GM12872 (cell line): Measurements from ENCODE around the gene MED7.
A peak's percentile ranks its signal among the peaks of the same experiment; 100 is the strongest.

Experiments
- CTCF ChIP-seq: IDR thresholded peaks from 3 replicates; pipeline ENCODE4 v1.5.1; 2011; ENCODE audit warnings: low read depth, mild to moderate bottlenecking, low read length, moderate library complexity; ENCODE audit not compliant: insufficient read depth

MED7 gene

GRCh38 chr5:157160001-157160400, 17.3 kb upstream of the MED7 start:
- no peak for TF ChIP-seq CTCF

GRCh38 chr5:157159209-157159751, 16.6 kb upstream of the MED7 start:
- TF ChIP-seq CTCF, result no peak

- TF ChIP-seq CTCF, result no peak
These were observed 14.7 kb upstream of the MED7 start for GRCh38 chr5:157157293-157157891.

GRCh38 chr5:157155297-157155696, 12.6 kb upstream of the MED7 start:
- TF ChIP-seq CTCF, result no peak

- no peak for TF ChIP-seq CTCF
These were observed 8.3 kb upstream of the MED7 start for GRCh38 chr5:157150995-157151394.

- peak; percentile 79 for TF ChIP-seq CTCF
These were observed 6.3 kb upstream of the MED7 start for GRCh38 chr5:157148734-157149615.

- TF ChIP-seq CTCF, result no peak
These were observed 684 bp upstream of the MED7 start for GRCh38 chr5:157143127-157143971.
